ENCODE results near the gene ARL4D.

Gene ARL4D

DNA sequence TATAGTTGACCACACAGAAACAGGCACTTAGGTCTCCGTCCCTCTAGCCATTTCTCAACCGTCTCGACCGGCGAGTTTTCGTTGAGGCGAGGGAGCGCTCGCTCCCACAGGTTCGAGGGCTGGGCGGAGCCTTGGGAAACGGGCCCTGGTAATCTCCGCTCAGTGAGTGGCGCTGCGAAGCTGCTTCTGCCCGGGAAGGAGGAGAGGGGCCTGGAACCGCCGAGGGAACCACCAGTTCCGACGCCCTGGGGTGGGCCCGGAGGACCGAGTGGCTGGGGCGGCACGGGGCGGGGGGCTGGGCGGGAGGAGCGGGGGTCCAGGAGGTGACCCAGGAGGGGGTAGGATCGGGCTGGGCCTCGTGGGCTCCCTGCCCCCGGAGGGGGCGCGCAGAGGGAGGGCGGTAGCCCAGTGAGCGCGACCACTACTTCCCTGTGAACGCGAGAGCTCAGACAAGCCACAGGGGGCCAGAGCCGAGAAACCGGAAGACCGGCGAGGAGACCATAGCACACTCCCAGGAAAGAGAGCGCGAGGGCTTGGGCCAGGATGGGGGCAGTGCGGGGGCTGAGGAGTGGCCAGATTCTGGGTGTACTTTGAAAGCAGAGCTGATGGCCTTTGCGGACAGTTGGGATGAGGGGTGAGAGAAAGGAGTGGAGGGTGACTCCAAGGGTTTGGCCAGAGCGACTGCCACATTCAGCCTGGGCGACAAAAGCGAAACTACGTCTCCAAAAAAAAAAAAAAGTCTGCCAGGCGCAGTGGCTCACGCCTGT, 29.9 kb upstream of the ARL4D start (continued):
- no peak for TF ChIP-seq ZBTB7A (tag by site-specific recombination; IDR thresholded peaks at IDR 0.05; ENCODE audit: low read depth)
- TF ChIP-seq, protein P1, sequence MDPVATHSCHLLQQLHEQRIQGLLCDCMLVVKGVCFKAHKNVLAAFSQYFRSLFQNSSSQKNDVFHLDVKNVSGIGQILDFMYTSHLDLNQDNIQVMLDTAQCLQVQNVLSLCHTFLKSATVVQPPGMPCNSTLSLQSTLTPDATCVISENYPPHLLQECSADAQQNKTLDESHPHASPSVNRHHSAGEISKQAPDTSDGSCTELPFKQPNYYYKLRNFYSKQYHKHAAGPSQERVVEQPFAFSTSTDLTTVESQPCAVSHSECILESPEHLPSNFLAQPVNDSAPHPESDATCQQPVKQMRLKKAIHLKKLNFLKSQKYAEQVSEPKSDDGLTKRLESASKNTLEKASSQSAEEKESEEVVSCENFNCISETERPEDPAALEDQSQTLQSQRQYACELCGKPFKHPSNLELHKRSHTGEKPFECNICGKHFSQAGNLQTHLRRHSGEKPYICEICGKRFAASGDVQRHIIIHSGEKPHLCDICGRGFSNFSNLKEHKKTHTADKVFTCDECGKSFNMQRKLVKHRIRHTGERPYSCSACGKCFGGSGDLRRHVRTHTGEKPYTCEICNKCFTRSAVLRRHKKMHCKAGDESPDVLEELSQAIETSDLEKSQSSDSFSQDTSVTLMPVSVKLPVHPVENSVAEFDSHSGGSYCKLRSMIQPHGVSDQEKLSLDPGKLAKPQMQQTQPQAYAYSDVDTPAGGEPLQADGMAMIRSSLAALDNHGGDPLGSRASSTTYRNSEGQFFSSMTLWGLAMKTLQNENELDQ (tag by site-specific recombination; IDR thresholded peaks at IDR 0.05; ENCODE audit: low read depth), result no peak
- TF ChIP-seq SP2 (tag by site-specific recombination; IDR thresholded peaks at IDR 0.05), result peak; percentile 68
- TF ChIP-seq ZBTB21 (tag by site-specific recombination; IDR thresholded peaks at IDR 0.05), result 0 out of 2 replicates have a peak, but pooled peaks have one; percentile 22
- TF ChIP-seq, protein P2, sequence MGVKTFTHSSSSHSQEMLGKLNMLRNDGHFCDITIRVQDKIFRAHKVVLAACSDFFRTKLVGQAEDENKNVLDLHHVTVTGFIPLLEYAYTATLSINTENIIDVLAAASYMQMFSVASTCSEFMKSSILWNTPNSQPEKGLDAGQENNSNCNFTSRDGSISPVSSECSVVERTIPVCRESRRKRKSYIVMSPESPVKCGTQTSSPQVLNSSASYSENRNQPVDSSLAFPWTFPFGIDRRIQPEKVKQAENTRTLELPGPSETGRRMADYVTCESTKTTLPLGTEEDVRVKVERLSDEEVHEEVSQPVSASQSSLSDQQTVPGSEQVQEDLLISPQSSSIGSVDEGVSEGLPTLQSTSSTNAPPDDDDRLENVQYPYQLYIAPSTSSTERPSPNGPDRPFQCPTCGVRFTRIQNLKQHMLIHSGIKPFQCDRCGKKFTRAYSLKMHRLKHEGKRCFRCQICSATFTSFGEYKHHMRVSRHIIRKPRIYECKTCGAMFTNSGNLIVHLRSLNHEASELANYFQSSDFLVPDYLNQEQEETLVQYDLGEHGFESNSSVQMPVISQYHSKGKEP (tag by site-specific recombination; IDR thresholded peaks at IDR 0.05), result no peak
- peak; percentile 72; the same call in 1 of the 2 replicates for TF ChIP-seq BCL11A (tag by site-specific recombination; IDR thresholded peaks at IDR 0.05; ENCODE audit: low read depth)
- TF ChIP-seq, protein P3, sequence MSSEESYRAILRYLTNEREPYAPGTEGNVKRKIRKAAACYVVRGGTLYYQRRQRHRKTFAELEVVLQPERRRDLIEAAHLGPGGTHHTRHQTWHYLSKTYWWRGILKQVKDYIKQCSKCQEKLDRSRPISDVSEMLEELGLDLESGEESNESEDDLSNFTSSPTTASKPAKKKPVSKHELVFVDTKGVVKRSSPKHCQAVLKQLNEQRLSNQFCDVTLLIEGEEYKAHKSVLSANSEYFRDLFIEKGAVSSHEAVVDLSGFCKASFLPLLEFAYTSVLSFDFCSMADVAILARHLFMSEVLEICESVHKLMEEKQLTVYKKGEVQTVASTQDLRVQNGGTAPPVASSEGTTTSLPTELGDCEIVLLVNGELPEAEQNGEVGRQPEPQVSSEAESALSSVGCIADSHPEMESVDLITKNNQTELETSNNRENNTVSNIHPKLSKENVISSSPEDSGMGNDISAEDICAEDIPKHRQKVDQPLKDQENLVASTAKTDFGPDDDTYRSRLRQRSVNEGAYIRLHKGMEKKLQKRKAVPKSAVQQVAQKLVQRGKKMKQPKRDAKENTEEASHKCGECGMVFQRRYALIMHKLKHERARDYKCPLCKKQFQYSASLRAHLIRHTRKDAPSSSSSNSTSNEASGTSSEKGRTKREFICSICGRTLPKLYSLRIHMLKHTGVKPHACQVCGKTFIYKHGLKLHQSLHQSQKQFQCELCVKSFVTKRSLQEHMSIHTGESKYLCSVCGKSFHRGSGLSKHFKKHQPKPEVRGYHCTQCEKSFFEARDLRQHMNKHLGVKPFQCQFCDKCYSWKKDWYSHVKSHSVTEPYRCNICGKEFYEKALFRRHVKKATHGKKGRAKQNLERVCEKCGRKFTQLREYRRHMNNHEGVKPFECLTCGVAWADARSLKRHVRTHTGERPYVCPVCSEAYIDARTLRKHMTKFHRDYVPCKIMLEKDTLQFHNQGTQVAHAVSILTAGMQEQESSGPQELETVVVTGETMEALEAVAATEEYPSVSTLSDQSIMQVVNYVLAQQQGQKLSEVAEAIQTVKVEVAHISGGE (tag by site-specific recombination; conservative IDR thresholded peaks at IDR 0.05; ENCODE audit: low read depth), result peak; percentile 79
- TF ChIP-seq ZSCAN30 (tag by site-specific recombination; IDR thresholded peaks at IDR 0.05), result 0 out of 2 replicates have a peak, but pooled peaks have one; percentile 23
- peak; percentile 69 for TF ChIP-seq ZNF341 (tag by site-specific recombination; IDR thresholded peaks at IDR 0.05; ENCODE audit: low read depth)
- TF ChIP-seq ZNF112 (tag by site-specific recombination; IDR thresholded peaks at IDR 0.05), result no peak
- TF ChIP-seq ZNF394 (tag by site-specific recombination; IDR thresholded peaks at IDR 0.05; ENCODE audit: borderline replicate concordance), result peak; percentile 14; the same call in 1 of the 2 replicates
- peak; percentile 76 for TF ChIP-seq SP7 (tag by site-specific recombination; IDR thresholded peaks at IDR 0.05)
- TF ChIP-seq, protein P4, sequence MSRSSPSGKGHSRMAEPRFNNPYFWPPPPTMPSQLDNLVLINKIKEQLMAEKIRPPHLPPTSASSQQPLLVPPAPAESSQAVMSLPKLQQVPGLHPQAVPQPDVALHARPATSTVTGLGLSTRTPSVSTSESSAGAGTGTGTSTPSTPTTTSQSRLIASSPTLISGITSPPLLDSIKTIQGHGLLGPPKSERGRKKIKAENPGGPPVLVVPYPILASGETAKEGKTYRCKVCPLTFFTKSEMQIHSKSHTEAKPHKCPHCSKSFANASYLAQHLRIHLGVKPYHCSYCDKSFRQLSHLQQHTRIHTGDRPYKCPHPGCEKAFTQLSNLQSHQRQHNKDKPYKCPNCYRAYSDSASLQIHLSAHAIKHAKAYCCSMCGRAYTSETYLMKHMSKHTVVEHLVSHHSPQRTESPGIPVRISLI (tag by site-specific recombination; IDR thresholded peaks at IDR 0.05), result peak; percentile 97
- TF ChIP-seq, protein P5, sequence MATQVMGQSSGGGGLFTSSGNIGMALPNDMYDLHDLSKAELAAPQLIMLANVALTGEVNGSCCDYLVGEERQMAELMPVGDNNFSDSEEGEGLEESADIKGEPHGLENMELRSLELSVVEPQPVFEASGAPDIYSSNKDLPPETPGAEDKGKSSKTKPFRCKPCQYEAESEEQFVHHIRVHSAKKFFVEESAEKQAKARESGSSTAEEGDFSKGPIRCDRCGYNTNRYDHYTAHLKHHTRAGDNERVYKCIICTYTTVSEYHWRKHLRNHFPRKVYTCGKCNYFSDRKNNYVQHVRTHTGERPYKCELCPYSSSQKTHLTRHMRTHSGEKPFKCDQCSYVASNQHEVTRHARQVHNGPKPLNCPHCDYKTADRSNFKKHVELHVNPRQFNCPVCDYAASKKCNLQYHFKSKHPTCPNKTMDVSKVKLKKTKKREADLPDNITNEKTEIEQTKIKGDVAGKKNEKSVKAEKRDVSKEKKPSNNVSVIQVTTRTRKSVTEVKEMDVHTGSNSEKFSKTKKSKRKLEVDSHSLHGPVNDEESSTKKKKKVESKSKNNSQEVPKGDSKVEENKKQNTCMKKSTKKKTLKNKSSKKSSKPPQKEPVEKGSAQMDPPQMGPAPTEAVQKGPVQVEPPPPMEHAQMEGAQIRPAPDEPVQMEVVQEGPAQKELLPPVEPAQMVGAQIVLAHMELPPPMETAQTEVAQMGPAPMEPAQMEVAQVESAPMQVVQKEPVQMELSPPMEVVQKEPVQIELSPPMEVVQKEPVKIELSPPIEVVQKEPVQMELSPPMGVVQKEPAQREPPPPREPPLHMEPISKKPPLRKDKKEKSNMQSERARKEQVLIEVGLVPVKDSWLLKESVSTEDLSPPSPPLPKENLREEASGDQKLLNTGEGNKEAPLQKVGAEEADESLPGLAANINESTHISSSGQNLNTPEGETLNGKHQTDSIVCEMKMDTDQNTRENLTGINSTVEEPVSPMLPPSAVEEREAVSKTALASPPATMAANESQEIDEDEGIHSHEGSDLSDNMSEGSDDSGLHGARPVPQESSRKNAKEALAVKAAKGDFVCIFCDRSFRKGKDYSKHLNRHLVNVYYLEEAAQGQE (tag by site-specific recombination; IDR thresholded peaks at IDR 0.05), result peak; percentile 65; the same call in 1 of the 2 replicates
- TF ChIP-seq GLIS2 (tag by site-specific recombination; IDR thresholded peaks at IDR 0.05), result peak; percentile 95
- TF ChIP-seq, protein P6, sequence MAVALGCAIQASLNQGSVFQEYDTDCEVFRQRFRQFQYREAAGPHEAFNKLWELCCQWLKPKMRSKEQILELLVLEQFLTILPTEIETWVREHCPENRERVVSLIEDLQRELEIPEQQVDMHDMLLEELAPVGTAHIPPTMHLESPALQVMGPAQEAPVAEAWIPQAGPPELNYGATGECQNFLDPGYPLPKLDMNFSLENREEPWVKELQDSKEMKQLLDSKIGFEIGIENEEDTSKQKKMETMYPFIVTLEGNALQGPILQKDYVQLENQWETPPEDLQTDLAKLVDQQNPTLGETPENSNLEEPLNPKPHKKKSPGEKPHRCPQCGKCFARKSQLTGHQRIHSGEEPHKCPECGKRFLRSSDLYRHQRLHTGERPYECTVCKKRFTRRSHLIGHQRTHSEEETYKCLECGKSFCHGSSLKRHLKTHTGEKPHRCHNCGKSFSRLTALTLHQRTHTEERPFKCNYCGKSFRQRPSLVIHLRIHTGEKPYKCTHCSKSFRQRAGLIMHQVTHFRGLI (tag by site-specific recombination; IDR thresholded peaks at IDR 0.05), result no peak
- no peak for TF ChIP-seq YY2 (tag by site-specific recombination; IDR thresholded peaks at IDR 0.05)
- no peak for TF ChIP-seq ZNF16 (tag by site-specific recombination; IDR thresholded peaks at IDR 0.05; ENCODE audit: low read depth)
- TF ChIP-seq ZXDB (tag by site-specific recombination; IDR thresholded peaks at IDR 0.05), result no peak; the same call in 1 of the 2 replicates
- TF ChIP-seq, protein P7, sequence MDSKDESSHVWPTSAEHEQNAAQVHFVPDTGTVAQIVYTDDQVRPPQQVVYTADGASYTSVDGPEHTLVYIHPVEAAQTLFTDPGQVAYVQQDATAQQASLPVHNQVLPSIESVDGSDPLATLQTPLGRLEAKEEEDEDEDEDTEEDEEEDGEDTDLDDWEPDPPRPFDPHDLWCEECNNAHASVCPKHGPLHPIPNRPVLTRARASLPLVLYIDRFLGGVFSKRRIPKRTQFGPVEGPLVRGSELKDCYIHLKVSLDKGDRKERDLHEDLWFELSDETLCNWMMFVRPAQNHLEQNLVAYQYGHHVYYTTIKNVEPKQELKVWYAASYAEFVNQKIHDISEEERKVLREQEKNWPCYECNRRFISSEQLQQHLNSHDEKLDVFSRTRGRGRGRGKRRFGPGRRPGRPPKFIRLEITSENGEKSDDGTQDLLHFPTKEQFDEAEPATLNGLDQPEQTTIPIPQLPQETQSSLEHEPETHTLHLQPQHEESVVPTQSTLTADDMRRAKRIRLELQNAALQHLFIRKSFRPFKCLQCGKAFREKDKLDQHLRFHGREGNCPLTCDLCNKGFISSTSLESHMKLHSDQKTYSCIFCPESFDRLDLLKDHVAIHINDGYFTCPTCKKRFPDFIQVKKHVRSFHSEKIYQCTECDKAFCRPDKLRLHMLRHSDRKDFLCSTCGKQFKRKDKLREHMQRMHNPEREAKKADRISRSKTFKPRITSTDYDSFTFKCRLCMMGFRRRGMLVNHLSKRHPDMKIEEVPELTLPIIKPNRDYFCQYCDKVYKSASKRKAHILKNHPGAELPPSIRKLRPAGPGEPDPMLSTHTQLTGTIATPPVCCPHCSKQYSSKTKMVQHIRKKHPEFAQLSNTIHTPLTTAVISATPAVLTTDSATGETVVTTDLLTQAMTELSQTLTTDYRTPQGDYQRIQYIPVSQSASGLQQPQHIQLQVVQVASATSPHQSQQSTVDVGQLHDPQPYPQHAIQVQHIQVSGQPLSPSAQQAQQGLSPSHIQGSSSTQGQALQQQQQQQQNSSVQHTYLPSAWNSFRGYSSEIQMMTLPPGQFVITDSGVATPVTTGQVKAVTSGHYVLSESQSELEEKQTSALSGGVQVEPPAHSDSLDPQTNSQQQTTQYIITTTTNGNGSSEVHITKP (tag by site-specific recombination; IDR thresholded peaks at IDR 0.05), result peak; percentile 78

Data from HEK293 (cell line).